ENCODE results near the gene BASP1.

Gene BASP1

GRCh38 chr5:17277907-17278306 is 60.5 kb downstream of the BASP1 start:
- TF ChIP-seq GABPA (IDR thresholded peaks at IDR 0.05; ENCODE audit: low read depth) (no peak), POLR2AphosphoS5 (IDR thresholded peaks at IDR 0.05; ENCODE audit: low read depth) (no peak), CTCF (IDR thresholded peaks at IDR 0.05; ENCODE audit: insufficient read depth, low read length) (no peak), SPI1 (IDR thresholded peaks at IDR 0.05; ENCODE audit: borderline replicate concordance, low read depth) (no peak), REST (IDR thresholded peaks at IDR 0.05; ENCODE audit: insufficient replicate concordance, low read depth) (no peak)
- Histone ChIP-seq H3K4me3 (replicated peaks; ENCODE audit: insufficient read depth, low read length) (no peak overlapping the region), H3K27ac (replicated peaks) (no peak overlapping the region), H3K27me3 (ENCODE audit: insufficient read depth, poor library complexity, severe bottlenecking) (no peaks in the 10 kb centered on the region)
- DNase-seq (ENCODE audit: low read depth in 1 of 2, low spot score in 1 of 2) = no peak

DNA sequence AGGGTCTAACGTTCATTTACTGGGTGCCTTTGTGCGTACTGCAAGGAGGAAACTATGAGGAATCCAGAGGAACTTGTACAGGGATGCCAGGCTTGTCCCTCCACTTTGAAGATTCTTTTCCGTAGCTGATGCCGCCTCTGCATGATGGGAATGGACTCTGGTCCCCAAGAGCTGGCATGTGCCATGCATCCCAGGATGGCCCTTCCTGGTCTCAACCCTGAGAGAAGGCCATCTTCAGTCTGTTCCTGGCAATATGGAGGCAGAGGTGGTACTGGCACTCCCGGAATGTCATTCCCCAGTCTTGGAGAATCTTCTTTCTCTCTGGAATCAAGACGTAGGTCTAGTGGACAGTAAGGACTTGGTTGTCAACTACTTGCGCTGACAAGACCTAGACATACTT is 61.5 kb downstream of the BASP1 start:
- no peak for DNase-seq (ENCODE audit: low read depth in 1 of 2, low spot score in 1 of 2)
- no peak overlapping the region for H3K27ac ChIP-seq (replicated peaks)
- no peak overlapping the region for H3K4me3 ChIP-seq (replicated peaks; ENCODE audit: insufficient read depth, low read length)
- TF ChIP-seq SPI1 (IDR thresholded peaks at IDR 0.05; ENCODE audit: borderline replicate concordance, low read depth) (no peak), GABPA (IDR thresholded peaks at IDR 0.05; ENCODE audit: low read depth) (no peak), CTCF (IDR thresholded peaks at IDR 0.05; ENCODE audit: insufficient read depth, low read length) (no peak), REST (IDR thresholded peaks at IDR 0.05; ENCODE audit: insufficient replicate concordance, low read depth) (no peak), POLR2AphosphoS5 (IDR thresholded peaks at IDR 0.05; ENCODE audit: low read depth) (no peak)
- H3K27me3 ChIP-seq (ENCODE audit: insufficient read depth, poor library complexity, severe bottlenecking) = no peaks in the 10 kb centered on the region

GRCh38 chr5:17279487-17279886 is 62.1 kb downstream of the BASP1 start:
- H3K27ac ChIP-seq (replicated peaks) = no peak overlapping the region
- no peak overlapping the region for H3K4me3 ChIP-seq (replicated peaks; ENCODE audit: insufficient read depth, low read length)
- TF ChIP-seq SPI1 (IDR thresholded peaks at IDR 0.05; ENCODE audit: borderline replicate concordance, low read depth) (no peak), REST (IDR thresholded peaks at IDR 0.05; ENCODE audit: insufficient replicate concordance, low read depth) (no peak)
- H3K27me3 ChIP-seq (ENCODE audit: insufficient read depth, poor library complexity, severe bottlenecking) = no peaks in the 10 kb centered on the region
- no peak for DNase-seq (ENCODE audit: low read depth in 1 of 2, low spot score in 1 of 2)
